Prostate gland (tissue), 2 donors: ENCODE measurements around the gene KARS1. TPM values are rescaled to one million over a fixed set of nuclear protein-coding genes. Genes with fewer than 3 reads are reported as not detected.

ENCODE experiments used
- DNase-seq: peaks from one replicate; pipeline ENCODE4 v3.0.0-alpha.2; 2019; ENCODE audit warnings: low spot score
- H3K27ac ChIP-seq, 2 donors: fragments of 200-600 bp; sonication (generic); 2 replicates each; pipeline ENCODE4 v1.5.1; 2017 to 2019
- H3K27me3 ChIP-seq: fragments of 200-600 bp; sonication (generic); replicated peaks from 2 replicates; pipeline ENCODE4 v1.5.1; 2019; ENCODE audit not compliant: insufficient read depth
- H3K36me3 ChIP-seq, 2 donors: fragments of 200-600 bp; sonication (generic); 1 replicate in 1 of 2; 2 replicates in 1 of 2; pipeline versions ENCODE4 v1.5.1 to v1.8.1; 2017 to 2019
- H3K4me1 ChIP-seq: fragments of 200-600 bp; sonication (generic); replicated peaks from 2 replicates; pipeline ENCODE4 v1.5.1; 2019
- H3K4me3 ChIP-seq, 2 donors: fragments of 200-600 bp; sonication (generic); 2 replicates each; pipeline ENCODE4 v1.5.1; 2017 to 2019
- H3K9me3 ChIP-seq: fragments of 200-600 bp; sonication (generic); 2 replicates; pipeline ENCODE4 v1.5.1; 2017
- CTCF ChIP-seq, 4 experiments: fragments of 200-600 bp in 2 of 4; fragments of 450-650 bp in 2 of 4; sonication (generic) in 2 of 4; IDR thresholded peaks; 1 replicate in 3 of 4; 2 replicates in 1 of 4; pipeline ENCODE4 v1.5.1; 2016 to 2019; ENCODE audit warnings: antibody characterized with exemption in 4 of 4, mild to moderate bottlenecking in 2 of 4, moderate library complexity in 2 of 4
- POLR2A ChIP-seq: fragments of 450-650 bp; IDR thresholded peaks from one replicate; pipeline ENCODE4 v1.6.1; 2016; ENCODE audit warnings: antibody characterized with exemption, mild to moderate bottlenecking
- POLR2AphosphoS5 ChIP-seq: sonication (generic); formaldehyde crosslinking; IDR thresholded peaks from one replicate; pipeline ENCODE4 v1.6.1; 2017; ENCODE audit warnings: antibody characterized with exemption
- WGBS: methylation state at CpG from one replicate; pipeline ENCODE4 v1.1.5; 2018; 5-methylcytosine and 5-hydroxymethylcytosine counted together
- intact Hi-C: fragments of 100-400 bp; cut with DNase I; formaldehyde crosslinking; loops from one replicate; pipeline ENCODE4 v1.14.2; 2022
- total RNA-seq, 2 donors: library from RNA; depleted of rRNA; stranded (reverse); fragments of >200 nt; gene quantifications; one replicate each; pipeline ENCODE4 v1.1.0, GENCODE V29; 2016

Gene KARS1
- total RNA-seq, 2 donors from 2014 or later = 89.4 to 145 TPM

DNA sequence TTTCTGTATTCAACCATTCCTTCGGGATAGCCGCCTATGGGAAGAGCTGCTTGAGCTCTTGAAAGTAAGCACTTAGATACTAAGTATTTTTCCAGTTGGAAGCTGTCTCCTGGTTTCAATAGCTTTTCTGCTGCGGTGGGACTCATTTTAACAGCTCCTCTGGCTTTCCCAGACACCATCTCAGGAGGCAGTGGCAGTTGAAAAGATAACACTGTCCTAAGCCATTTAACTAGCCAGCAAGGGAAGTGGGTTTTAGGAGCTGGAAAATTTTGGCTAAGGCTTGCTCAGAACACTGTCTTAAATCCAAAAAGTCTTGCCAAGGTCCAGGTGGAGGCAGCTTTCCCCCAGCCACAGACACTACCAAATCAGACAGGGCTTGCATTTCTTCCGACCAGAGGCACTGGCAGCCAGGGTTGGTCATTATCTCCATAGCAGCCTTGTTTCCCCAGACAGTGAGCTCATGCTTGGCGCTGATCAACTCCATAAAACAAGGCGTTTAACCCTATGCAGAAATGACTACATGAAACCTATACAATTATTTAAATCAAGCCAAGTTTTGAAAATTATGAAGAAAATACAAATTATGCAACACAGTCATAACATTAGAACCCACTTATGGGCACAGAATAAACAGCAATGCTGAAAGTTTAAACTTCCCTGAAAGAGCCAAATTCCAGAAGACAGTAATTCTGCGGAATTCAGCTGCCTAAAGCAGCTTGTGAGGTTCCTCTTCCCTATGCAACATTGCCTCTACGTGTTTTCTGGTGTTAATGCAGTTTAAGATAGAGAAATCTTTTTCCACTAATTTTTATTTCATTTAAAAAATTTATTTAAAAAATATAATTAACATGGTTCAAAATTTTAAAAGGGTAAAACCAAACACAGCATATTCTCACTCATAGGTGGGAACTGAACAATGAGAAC lies 56.3 kb downstream of the KARS1 start:
- 18% methylated on average over 8 of the region's 8 CpGs for WGBS
- Histone ChIP-seq H3K27ac (peak overlapping the region; percentile 42 to 43), H3K27me3 (no peaks in the 10 kb centered on the region), H3K4me1 (no peaks in the 10 kb centered on the region), H3K36me3 (no peaks in the 10 kb centered on the region), H3K4me3 (no peak overlapping the region), H3K9me3 (no peaks in the 10 kb centered on the region)
- intact Hi-C loops = no loop called here
- TF ChIP-seq POLR2AphosphoS5 = peak; percentile 51
- no peak for TF ChIP-seq CTCF (IDR thresholded peaks at IDR 0.05)
- no peak for TF ChIP-seq POLR2A
- DNase-seq = peak; percentile 46

GRCh38 chr16:75589306-75589705 lies 58.2 kb downstream of the KARS1 start:
- Histone ChIP-seq H3K27ac (no peak overlapping the region), H3K9me3 (no peaks in the 10 kb centered on the region), H3K36me3 (no peaks in the 10 kb centered on the region), H3K4me3 (no peak overlapping the region), H3K4me1 (no peaks in the 10 kb centered on the region), H3K27me3 (no peaks in the 10 kb centered on the region)
- DNase-seq = no peak
- TF ChIP-seq POLR2AphosphoS5 (no peak), POLR2A (no peak), CTCF (IDR thresholded peaks at IDR 0.05) (no peak)
- intact Hi-C loops = no loop called here
- 55% methylated on average over 3 of the region's 3 CpGs for WGBS

GRCh38 chr16:75588716-75589115 lies 58.7 kb downstream of the KARS1 start:
- H3K9me3 ChIP-seq = no peaks in the 10 kb centered on the region
- intact Hi-C loops = no loop called here
- WGBS = 92% methylated on average over 4 of the region's 4 CpGs
- no peaks in the 10 kb centered on the region for H3K27me3 ChIP-seq
- DNase-seq = no peak
- no peaks in the 10 kb centered on the region for H3K4me1 ChIP-seq
- TF ChIP-seq CTCF (IDR thresholded peaks at IDR 0.05) = no peak
- TF ChIP-seq POLR2A = no peak
- no peak for TF ChIP-seq POLR2AphosphoS5
- no peak overlapping the region for H3K27ac ChIP-seq
- H3K4me3 ChIP-seq = no peak overlapping the region
- H3K36me3 ChIP-seq = no peaks in the 10 kb centered on the region

- H3K4me3 ChIP-seq = no peak overlapping the region
- WGBS = 80% methylated on average over 3 of the region's 3 CpGs
- no peaks in the 10 kb centered on the region for H3K36me3 ChIP-seq
- intact Hi-C loops = no loop called here
- H3K27me3 ChIP-seq = no peaks in the 10 kb centered on the region
- H3K27ac ChIP-seq = no peak overlapping the region
- no peak for TF ChIP-seq POLR2A
- no peak for TF ChIP-seq POLR2AphosphoS5
- no peak for TF ChIP-seq CTCF (IDR thresholded peaks at IDR 0.05)
- H3K4me1 ChIP-seq = no peaks in the 10 kb centered on the region
- DNase-seq = no peak
- H3K9me3 ChIP-seq = no peaks in the 10 kb centered on the region
These were observed 63.4 kb downstream of the KARS1 start for GRCh38 chr16:75584108-75584507.

DNA sequence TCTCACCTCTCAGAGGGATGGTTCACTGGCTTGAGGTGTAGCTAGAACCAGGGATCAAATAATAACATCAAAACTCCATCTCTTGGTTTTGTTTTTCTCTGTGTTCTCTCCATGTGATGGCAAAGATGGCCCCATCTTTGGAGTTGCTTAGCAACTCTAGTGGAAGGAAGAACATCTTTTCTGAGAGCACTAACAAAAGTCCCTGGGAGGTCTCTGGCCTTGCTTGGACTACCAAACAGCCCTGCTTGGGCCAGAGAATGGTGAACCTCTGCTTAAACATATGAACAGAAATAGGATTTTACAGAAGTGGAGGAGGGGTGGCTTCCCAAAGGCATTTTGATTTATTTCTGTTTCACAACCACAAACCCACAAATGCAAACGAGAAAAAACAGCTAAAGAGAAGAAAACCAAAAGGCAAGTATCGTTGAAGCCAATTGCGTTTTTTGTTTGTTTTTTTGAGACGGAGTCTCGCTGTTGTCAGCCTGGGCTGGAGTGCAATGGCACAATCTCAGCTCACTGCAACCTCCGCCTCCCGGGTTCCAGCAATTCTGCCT lies 68.1 kb downstream of the KARS1 start:
- Histone ChIP-seq H3K4me1 (no peaks in the 10 kb centered on the region), H3K4me3 (no peak overlapping the region), H3K27me3 (no peaks in the 10 kb centered on the region), H3K36me3 (no peaks in the 10 kb centered on the region), H3K9me3 (no peaks in the 10 kb centered on the region), H3K27ac (no peak overlapping the region)
- no peak for DNase-seq
- 89% methylated on average over 7 of the region's 7 CpGs for WGBS
- intact Hi-C loops = no loop called here
- no peak for TF ChIP-seq POLR2AphosphoS5
- no peak for TF ChIP-seq CTCF (IDR thresholded peaks at IDR 0.05)
- TF ChIP-seq POLR2A = no peak
